NCI-H2171 treated with DMSO at 0.1 percent for 48 hours (cell line): ENCODE results near the gene SCLY.
"Not testable (repeated sequence)": the region's sequence is repeated elsewhere in the genome, so short reads cannot be mapped to it uniquely, and the experiment has no call there.

Source experiments
- DNase-seq: peaks from one replicate; lab custom pipeline; 2025; lab: John Stamatoyannopoulos, UW

Gene SCLY, protein sequence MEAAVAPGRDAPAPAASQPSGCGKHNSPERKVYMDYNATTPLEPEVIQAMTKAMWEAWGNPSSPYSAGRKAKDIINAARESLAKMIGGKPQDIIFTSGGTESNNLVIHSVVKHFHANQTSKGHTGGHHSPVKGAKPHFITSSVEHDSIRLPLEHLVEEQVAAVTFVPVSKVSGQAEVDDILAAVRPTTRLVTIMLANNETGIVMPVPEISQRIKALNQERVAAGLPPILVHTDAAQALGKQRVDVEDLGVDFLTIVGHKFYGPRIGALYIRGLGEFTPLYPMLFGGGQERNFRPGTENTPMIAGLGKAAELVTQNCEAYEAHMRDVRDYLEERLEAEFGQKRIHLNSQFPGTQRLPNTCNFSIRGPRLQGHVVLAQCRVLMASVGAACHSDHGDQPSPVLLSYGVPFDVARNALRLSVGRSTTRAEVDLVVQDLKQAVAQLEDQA

GRCh38 chr2:238060542-238061314, at the start of gene SCLY:
Gene SCLY (plus strand): TSS chr2:238061001. CDS start chr2:238061055, 54 bp downstream.
- peak; percentile 77 for DNase-seq

DNA sequence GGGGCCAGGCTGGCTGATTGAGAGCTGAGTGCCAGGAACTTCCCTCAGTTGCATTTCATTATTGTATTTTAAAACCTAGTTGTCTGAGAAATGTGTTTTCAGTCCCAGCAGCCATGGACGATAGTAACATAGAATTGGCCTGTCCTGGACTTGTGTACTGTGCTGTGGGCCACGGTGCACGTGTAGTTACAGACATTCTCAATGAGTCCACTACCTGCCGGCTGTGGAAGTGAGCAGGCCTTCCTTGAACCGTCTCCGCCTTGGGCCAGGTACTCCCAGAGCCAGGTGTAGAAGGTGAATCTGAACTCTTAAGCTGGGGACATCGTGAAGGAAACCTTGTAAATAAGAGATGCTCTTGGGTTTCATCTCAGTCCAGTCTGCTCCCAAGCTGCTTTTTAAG, 47.0 kb upstream of the SCLY start:
- DNase-seq = no peak

DNA sequence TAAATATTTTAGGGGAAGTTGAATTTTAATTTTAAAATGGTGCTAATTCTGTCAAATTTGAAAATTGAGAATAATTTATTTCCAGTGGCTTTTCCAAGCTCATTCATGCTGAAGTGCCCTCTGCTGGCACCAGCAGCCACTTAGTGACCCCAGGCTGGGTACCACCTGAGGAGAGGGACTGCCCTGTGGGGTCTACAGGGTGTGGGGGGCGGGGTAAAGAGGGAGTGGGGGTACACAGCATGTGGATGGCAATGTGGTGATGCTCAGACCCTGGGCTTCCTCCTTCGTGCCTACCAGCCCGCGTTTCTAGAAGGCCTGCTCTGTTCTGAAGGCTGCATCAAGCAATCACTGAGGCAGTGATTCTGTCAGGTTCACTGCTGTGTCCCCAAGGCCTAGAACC, 45.1 kb upstream of the SCLY start:
- no peak for DNase-seq

GRCh38 chr2:238016526-238016925, 44.3 kb upstream of the SCLY start:
- no peak for DNase-seq

GRCh38 chr2:238019962-238020361, 40.8 kb upstream of the SCLY start:
- DNase-seq = peak; percentile 46

- no peak for DNase-seq
Observed at GRCh38 chr2:238020816-238021215, 40.0 kb upstream of the SCLY start.

- no peak for DNase-seq
Observed at GRCh38 chr2:238021327-238021726, 39.5 kb upstream of the SCLY start.

GRCh38 chr2:238022594-238023157, 38.1 kb upstream of the SCLY start:
- DNase-seq = no peak

- no peak for DNase-seq
Observed at GRCh38 chr2:238023608-238024007, 37.2 kb upstream of the SCLY start.

GRCh38 chr2:238024986-238025385, 35.8 kb upstream of the SCLY start:
- DNase-seq = no peak

GRCh38 chr2:238025741-238026360, 35.0 kb upstream of the SCLY start:
- DNase-seq = no peak

DNA sequence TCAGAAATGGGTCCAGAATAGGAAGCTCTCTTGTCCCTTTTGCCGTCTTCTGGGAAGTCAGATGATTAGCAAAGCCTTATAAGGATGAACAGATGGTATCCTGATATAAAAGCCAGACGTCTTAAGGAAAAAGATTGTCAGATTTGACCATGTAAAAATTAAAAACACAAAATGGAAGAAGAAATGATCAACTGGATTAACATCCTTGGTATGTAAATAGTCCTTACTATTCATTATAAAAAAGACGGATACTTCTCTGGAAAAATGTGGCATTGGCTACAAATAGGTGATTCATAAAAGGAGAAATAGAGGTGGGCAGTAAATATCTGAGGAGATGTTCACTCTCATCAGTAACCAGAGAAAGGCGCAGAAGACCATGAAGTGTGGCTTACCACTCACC, 33.7 kb upstream of the SCLY start:
- DNase-seq = no peak

DNA sequence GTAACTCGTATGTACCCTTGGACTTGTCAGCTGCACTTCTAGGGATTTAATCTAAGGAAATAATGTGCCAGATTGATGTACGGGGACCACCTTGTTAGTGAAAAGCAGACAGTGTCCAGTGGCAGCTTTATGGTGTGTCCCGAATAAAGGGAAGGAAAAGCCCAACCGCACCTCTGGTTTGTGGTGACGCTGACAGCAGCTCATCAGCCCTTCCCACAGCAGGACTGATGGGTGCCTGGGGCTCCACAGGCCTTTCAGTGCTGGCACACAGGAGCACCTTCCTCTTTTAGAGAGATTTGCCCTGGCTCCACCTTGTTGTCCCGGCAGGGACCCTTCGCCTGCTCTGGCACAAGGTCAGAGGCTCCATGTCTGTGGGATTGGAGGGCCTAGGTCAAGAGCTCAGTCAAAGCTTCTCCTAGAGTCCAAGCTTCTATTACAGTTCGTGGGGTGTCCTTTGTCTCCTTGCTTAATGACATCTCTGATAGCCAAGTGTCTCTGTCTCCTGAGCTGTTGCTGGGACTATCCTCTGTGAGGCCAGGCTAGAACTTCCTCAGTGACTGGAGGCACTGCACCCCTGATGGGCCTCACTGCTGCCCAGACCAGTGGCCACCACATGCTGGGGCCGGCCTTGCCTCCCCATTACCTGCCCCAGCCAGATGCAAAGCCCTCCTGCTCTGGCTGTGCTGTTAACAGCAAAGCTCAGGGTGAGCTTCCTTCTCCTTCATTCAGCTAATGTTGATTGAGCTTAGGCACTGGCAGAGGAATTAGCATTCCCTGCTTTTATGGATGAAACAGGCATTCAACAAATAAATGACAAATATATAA, 33.0 kb upstream of the SCLY start:
- DNase-seq = no peak

DNA sequence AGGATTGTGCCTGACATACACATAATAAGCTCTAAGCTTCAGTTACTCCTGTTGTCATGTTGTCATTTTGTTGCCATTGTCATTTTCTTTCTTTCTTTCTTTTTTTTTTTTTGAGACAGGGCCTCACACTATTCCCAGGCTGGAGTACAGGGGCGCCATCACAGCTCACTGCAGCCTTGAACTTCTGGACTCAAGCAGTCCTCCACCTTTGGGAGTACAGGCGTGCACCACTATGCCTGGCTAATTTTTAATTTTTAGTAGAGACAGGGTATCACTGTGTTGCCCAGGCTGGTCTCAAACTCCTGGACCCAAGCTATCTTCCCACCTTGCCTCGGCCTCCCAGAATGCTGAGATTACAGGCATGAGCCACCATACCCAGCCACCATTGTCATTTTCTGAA, 30.9 kb upstream of the SCLY start:
- no peak for DNase-seq

- no peak for DNase-seq
Observed at GRCh38 chr2:238030422-238031155, 30.2 kb upstream of the SCLY start.

- DNase-seq = no peak
Observed at GRCh38 chr2:238031751-238032150, 29.1 kb upstream of the SCLY start.

- DNase-seq = no peak
Observed at GRCh38 chr2:238032755-238033337, 28.0 kb upstream of the SCLY start.

DNA sequence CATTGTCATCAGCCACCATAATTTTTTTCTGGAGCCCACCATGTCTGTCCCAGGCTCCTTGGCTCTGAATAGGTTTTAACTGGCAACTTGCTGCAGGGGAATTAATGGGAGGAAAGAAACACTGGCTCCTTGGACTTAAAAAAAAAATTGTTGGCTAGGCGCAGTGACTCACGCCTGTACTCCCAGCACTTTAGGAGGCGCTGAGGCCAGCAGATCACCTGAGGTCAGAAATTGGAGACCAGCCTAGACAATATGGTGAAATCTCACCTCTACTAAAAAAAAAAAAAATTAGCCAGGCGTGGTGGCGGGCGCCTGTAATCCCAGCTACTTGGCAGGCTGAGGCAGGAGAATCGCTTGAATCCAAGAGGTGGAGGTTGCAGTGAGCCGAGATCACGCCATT, 26.8 kb upstream of the SCLY start:
- not testable (repeated sequence) for DNase-seq

DNA sequence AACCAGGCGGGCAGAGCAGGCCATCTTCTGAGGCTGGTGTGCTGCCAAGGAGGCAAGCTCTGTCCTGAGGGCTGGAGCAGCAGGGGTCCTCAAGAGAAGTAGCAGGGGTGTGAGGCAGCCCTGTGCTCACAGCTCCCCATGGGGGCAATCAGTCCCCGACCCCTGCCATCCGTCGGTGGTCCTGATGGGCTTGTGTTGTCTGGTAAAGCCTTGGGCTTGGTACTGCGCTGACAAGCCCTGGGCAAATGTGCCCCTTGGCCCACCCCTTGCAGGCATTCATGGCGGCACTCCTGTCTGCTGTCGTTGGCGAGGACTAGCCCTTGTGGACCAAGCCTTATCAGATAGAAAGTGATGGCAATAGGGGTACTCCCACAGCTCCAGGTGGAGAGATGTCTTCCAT, 22.6 kb upstream of the SCLY start:
- DNase-seq = no peak

- DNase-seq = no peak
Observed at GRCh38 chr2:238039151-238039550, 21.6 kb upstream of the SCLY start.

GRCh38 chr2:238039985-238040384, 20.8 kb upstream of the SCLY start:
- DNase-seq = no peak
